Hepatocyte (in vitro differentiated cells): ENCODE results near the gene APOA4.

ENCODE experiments used
- EZH2 ChIP-seq: fragments of 200-600 bp; sonication (generic); IDR thresholded peaks from 2 replicates; pipeline ENCODE4 v1.6.1; 2016; ENCODE audit warnings: antibody characterized with exemption, mild to moderate bottlenecking, borderline replicate concordance
- EZH2phosphoT487 ChIP-seq: fragments of 200-600 bp; sonication (generic); IDR thresholded peaks from one replicate; pipeline ENCODE4 v1.6.1; 2018; ENCODE audit warnings: antibody characterized with exemption, mild to moderate bottlenecking, low read depth, moderate library complexity; ENCODE audit not compliant: unreplicated experiment, severe bottlenecking
- TF ChIP-seq, protein P1 (sequence below): fragments of 200-600 bp; sonication (generic); IDR thresholded peaks from 2 replicates; pipeline ENCODE4 v1.5.1; 2016; ENCODE audit warnings: antibody characterized with exemption, mild to moderate bottlenecking; ENCODE audit not compliant: poor library complexity

DNA sequence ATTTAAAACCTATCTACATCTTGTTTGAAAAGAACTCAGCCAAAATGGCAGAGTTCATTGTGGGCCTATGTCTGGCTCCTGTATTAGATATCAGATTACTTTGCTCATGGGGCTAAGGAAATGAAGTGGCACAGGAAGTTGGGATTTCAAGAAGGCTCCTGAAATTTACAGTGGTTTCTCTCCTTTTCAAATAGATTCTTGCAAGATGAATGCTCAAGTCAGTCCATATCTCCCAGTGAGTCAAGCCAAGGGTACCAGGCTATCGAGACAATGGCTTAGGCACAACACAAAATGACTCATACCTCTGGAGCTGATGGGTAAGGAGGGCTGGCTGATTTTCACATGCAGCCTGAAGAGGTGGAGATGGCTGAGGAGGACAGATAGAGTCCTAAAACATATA is 38.4 kb upstream of the APOA4 start:
- TF ChIP-seq, protein P1, sequence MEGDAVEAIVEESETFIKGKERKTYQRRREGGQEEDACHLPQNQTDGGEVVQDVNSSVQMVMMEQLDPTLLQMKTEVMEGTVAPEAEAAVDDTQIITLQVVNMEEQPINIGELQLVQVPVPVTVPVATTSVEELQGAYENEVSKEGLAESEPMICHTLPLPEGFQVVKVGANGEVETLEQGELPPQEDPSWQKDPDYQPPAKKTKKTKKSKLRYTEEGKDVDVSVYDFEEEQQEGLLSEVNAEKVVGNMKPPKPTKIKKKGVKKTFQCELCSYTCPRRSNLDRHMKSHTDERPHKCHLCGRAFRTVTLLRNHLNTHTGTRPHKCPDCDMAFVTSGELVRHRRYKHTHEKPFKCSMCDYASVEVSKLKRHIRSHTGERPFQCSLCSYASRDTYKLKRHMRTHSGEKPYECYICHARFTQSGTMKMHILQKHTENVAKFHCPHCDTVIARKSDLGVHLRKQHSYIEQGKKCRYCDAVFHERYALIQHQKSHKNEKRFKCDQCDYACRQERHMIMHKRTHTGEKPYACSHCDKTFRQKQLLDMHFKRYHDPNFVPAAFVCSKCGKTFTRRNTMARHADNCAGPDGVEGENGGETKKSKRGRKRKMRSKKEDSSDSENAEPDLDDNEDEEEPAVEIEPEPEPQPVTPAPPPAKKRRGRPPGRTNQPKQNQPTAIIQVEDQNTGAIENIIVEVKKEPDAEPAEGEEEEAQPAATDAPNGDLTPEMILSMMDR, result no peak
- TF ChIP-seq EZH2 (no peak), EZH2phosphoT487 (no peak)
